DND-41 (cell line): ENCODE data around the gene DHRSX.

Source experiments
- ATAC-seq: fragments of 200-7000 bp; cut with Tn5 transposase; 3 replicates; pipeline ENCODE4 v1.9.1; 2021; ENCODE audit warnings: low read depth; ENCODE audit not compliant: insufficient read depth
- DNase-seq: peaks from one replicate; pipeline ENCODE4 v3.0.0-alpha.2; 2020
- H2AFZ ChIP-seq: 2 replicates; pipeline ENCODE4 v1.6.0; 2012; ENCODE audit warnings: low read depth, low read length
- H3K27ac ChIP-seq: 2 replicates; pipeline ENCODE4 v1.5.1; 2012; ENCODE audit warnings: low read length, inconsistent platforms
- H3K27me3 ChIP-seq: fragments of 200-600 bp; sonication (generic); 2 replicates; pipeline ENCODE4 v1.6.0; 2012; ENCODE audit warnings: low read length, mild to moderate bottlenecking, inconsistent platforms; ENCODE audit not compliant: insufficient read depth, poor library complexity
- H3K36me3 ChIP-seq: 2 replicates; pipeline ENCODE4 v1.5.1; 2012; ENCODE audit warnings: low read length, inconsistent platforms; ENCODE audit not compliant: insufficient read depth
- H3K4me1 ChIP-seq: 2 replicates; pipeline ENCODE4 v1.5.1; 2012; ENCODE audit warnings: mild to moderate bottlenecking, low read length; ENCODE audit not compliant: insufficient read depth
- H3K4me2 ChIP-seq: 2 replicates; pipeline ENCODE4 v1.6.0; 2012; ENCODE audit warnings: mild to moderate bottlenecking, moderate library complexity, low read length, inconsistent platforms; ENCODE audit not compliant: insufficient read depth
- H3K4me3 ChIP-seq, 2 experiments: fragments of 200-600 bp in 1 of 2; shearing (Covaris generic) in 1 of 2; 2 replicates each; pipeline ENCODE4 v1.5.1; 2012 to 2016; ENCODE audit warnings: inconsistent platforms in 2 of 2, low read length in 2 of 2, mild to moderate bottlenecking in 2 of 2, low read depth in 1 of 2, moderate library complexity in 1 of 2
- H3K79me2 ChIP-seq: 2 replicates; pipeline ENCODE4 v1.6.0; 2012; ENCODE audit warnings: low read length, inconsistent platforms; ENCODE audit not compliant: insufficient read depth
- H3K9ac ChIP-seq: 2 replicates; pipeline ENCODE4 v1.6.0; 2012; ENCODE audit warnings: low read depth, mild to moderate bottlenecking, inconsistent platforms, low read length, moderate library complexity
- H3K9me3 ChIP-seq: 2 replicates; pipeline ENCODE4 v1.5.1; 2012; ENCODE audit warnings: low read length, moderate library complexity, mild to moderate bottlenecking, inconsistent platforms; ENCODE audit not compliant: insufficient read depth, severe bottlenecking
- H4K20me1 ChIP-seq: 2 replicates; pipeline ENCODE4 v1.6.0; 2012; ENCODE audit warnings: low read length; ENCODE audit not compliant: insufficient read depth
- EZH2 ChIP-seq: IDR thresholded peaks from 3 replicates; pipeline ENCODE4 v1.6.1; 2012; ENCODE audit warnings: borderline replicate concordance, low read depth, mild to moderate bottlenecking, moderate library complexity, low read length, inconsistent platforms; ENCODE audit not compliant: severe bottlenecking
- TF ChIP-seq, protein P1 (sequence below): IDR thresholded peaks from 2 replicates; pipeline ENCODE4 v1.5.1; 2012; ENCODE audit warnings: borderline replicate concordance, low read length, moderate library complexity, mild to moderate bottlenecking; ENCODE audit not compliant: poor library complexity, severe bottlenecking; ENCODE audit errors: extremely low read depth

The DHRSX gene

DNA sequence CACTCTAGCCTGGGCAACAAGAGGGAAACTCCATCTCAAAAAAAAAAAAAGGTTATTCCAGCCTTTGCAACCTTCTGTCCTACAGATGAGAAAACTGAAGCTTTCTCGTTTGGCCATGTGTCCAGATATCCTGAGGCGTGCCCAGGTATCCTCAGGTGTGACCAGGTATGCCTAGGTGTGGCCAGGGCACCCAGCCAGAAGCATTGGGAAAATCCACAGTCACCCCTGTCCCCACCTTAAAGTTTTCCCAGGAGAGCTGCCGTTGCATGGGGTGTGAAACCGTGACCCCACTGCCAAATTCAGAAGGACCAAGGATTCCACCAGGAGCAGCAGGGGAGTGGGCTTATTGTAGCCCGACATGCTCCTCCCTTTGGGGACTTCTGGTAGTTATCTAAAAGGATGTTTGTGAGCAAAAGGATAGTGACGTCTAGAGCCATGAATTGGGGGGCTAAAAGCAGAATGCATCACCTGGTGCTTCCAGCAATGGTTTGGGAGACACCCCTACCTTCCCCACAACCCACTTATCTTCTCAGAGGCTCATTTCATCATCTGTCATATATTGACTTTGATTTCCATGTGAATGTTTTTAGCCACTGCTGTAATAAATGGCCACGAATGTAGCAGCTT, 4.0 kb upstream of the DHRSX start:
- H3K4me2 ChIP-seq: no peak overlapping the region
- H3K27me3 ChIP-seq: no peaks in the 10 kb centered on the region
- no peak overlapping the region for H3K9ac ChIP-seq
- no peak overlapping the region for H3K27ac ChIP-seq
- TF ChIP-seq EZH2: no peak
- TF ChIP-seq, protein P1, sequence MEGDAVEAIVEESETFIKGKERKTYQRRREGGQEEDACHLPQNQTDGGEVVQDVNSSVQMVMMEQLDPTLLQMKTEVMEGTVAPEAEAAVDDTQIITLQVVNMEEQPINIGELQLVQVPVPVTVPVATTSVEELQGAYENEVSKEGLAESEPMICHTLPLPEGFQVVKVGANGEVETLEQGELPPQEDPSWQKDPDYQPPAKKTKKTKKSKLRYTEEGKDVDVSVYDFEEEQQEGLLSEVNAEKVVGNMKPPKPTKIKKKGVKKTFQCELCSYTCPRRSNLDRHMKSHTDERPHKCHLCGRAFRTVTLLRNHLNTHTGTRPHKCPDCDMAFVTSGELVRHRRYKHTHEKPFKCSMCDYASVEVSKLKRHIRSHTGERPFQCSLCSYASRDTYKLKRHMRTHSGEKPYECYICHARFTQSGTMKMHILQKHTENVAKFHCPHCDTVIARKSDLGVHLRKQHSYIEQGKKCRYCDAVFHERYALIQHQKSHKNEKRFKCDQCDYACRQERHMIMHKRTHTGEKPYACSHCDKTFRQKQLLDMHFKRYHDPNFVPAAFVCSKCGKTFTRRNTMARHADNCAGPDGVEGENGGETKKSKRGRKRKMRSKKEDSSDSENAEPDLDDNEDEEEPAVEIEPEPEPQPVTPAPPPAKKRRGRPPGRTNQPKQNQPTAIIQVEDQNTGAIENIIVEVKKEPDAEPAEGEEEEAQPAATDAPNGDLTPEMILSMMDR: no peak
- H3K79me2 ChIP-seq: peaks cover 6% of the 10 kb centered on the region
- no peaks in the 10 kb centered on the region for H4K20me1 ChIP-seq
- H3K9me3 ChIP-seq: no peaks in the 10 kb centered on the region
- H3K4me3 ChIP-seq: no peak overlapping the region
- DNase-seq: no peak
- no peaks in the 10 kb centered on the region; the same call in 1 of the 2 replicates for H3K36me3 ChIP-seq
- no peak for ATAC-seq
- H3K4me1 ChIP-seq: peaks cover 9% of the 10 kb centered on the region
- no peak overlapping the region for H2AFZ ChIP-seq

DNA sequence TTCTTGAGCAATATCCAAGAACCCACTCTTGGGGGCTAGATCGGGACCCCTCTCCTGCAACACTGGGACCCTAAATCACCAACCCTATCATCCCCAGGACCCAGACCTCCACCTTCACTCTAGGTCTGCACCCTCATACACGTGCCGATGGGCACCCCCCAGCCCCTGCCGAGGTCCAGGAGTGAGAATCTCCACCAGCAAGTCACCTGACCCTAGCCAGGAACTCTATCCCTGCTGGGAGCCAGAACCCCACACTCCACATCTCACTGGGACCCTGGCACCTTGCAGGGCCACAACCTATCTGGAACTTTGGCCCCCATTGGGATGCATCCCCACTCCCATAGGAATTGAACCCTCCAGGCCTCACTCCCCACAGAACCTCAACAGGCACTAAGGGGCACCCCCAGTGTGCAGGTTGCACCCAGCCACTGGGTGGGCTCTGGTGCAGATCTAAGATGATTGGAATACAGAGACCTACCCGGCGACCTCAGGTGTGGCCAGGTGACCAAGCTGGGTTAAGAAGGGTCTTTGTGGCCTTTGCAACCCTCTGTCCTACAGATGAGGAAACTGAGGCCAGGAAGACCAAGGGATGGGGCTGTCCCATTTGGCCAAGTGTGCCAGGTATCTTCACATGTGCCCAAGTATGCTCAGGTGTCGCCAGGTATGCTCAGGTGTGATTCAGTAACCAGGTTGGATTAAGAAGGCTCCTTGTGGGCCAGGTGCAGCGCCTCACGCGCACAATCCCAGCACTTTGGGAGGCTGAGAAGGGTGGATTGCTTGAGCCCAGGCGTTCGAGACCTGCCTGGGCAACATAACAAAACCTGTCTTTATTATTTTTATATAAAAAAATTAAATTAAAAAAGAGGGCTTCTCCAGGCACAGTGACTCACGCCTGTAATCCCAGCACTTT, 3.1 kb upstream of the DHRSX start:
- Histone ChIP-seq H3K4me1 (peaks cover 19% of the 10 kb centered on the region), H3K9me3 (no peaks in the 10 kb centered on the region), H2AFZ (no peak overlapping the region), H4K20me1 (no peaks in the 10 kb centered on the region), H3K79me2 (peaks cover 16% of the 10 kb centered on the region), H3K27me3 (no peaks in the 10 kb centered on the region), H3K27ac (no peak overlapping the region), H3K36me3 (no peaks in the 10 kb centered on the region; the same call in 1 of the 2 replicates), H3K4me2 (no peak overlapping the region), H3K4me3 (no peak overlapping the region), H3K9ac (no peak overlapping the region)
- no peak for ATAC-seq
- TF ChIP-seq, protein P1: no peak
- TF ChIP-seq EZH2: no peak
- no peak for DNase-seq

DNA sequence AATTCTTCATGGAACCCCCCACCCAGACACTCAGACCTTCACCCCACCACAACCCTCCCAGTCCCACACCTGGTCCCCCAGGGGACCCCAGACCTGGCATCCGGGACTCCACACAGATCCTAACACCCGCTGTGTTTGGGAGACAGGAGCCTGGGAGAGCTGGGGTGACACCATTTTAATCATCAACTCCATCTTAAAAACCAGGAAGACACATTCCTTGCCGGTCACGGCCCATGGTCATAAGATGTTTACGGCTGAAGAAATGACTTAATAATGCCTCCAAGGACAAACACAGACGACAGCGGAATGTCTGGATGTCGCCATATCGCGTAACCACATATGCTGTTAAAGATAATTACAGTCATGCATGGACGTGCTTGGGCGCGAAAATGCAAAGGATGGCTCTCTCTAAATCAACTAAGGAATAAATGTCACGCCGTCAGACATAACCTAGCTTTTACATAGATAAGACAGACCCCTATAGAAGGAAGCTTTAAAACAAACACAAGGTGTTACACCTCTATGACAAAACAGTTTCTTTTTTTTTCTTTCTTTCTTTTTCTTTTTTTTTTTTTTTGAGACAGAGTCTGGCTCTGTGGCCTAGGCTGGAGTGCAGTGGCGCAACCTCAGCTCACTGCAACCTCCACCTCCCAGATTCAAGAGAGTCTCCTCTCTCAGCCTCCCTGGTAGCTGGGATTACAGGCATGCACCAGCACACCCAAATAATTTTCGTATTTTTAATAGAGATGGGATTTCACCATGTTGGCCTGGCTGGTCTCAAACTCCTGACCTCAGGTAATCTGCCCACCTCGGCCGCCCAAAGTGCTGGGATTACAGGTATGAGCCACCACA, 2.1 kb upstream of the DHRSX start:
- H3K4me2 ChIP-seq: no peak overlapping the region
- no peaks in the 10 kb centered on the region for H3K9me3 ChIP-seq
- H3K4me3 ChIP-seq: no peak overlapping the region
- H3K27ac ChIP-seq: no peak overlapping the region
- H3K79me2 ChIP-seq: peaks cover 25% of the 10 kb centered on the region
- ATAC-seq (no peak), DNase-seq (no peak)
- H3K27me3 ChIP-seq: no peaks in the 10 kb centered on the region
- TF ChIP-seq, protein P1: no peak
- no peak for TF ChIP-seq EZH2
- H3K36me3 ChIP-seq: peaks cover 4% of the 10 kb centered on the region; the same call in 1 of the 2 replicates
- no peak overlapping the region; the same call in 1 of the 2 replicates for H2AFZ ChIP-seq
- no peak overlapping the region for H3K9ac ChIP-seq
- no peaks in the 10 kb centered on the region for H4K20me1 ChIP-seq
- peaks cover 28% of the 10 kb centered on the region for H3K4me1 ChIP-seq
